Measurements from ENCODE around the gene PFN3.

DNA sequence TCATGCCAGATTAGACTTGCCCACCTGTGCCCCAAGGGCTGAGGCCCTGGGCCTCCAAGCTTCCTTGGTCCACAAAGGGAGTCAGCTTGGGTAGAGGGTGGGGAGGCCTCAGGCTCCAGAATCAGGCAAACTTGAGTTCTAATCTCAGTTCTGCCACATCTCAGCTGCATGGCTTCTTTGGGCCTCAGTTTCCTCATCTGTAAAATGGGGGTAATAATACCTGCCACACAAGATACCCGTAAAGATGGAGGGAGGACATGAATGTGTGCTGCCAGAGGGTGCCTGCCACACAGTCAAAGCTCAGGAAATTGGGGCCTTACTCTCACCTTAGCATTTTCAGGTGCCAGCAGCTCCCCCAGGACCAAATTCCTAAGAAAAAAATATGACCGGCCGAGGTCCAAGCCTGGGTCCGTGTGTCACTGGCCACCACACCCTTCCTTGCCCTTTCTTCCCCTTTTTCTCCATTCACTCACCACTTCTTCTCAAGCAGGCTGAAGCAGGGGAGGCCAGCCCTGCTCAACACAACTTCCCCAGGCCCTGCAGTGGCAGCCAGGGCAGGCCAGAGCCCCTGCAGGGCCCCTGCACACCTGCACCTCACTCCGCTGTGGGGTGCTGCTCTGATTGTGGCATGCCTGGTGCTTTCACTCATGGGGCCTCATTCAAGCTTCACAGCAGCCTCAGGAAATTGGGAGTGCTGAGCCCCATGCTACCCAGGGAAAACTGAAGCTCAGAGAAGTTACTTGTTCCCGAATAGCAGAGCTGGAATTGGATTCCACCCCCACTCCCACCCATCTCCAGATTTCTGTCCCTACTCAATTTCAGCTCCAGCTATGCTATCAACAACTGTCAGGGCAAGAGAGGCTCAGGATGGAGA is 38.8 kb downstream of the PFN3 start:
- TF ChIP-seq FOS (IDR thresholded peaks at IDR 0.05; ENCODE audit: low read depth, low read length) (no peak), RCOR1 (IDR thresholded peaks at IDR 0.05; ENCODE audit: insufficient replicate concordance, low read length) (no peak), SMC3 (IDR thresholded peaks at IDR 0.05; ENCODE audit: low read depth, low read length) (no peak), POLR2A (IDR thresholded peaks at IDR 0.05; ENCODE audit: low read depth, low read length) (no peak), RAD21 (IDR thresholded peaks at IDR 0.05; ENCODE audit: low read length) (no peak), MXI1 (IDR thresholded peaks at IDR 0.05; ENCODE audit: borderline replicate concordance, low read depth, low read length) (no peak)
- TF ChIP-seq, protein P1, sequence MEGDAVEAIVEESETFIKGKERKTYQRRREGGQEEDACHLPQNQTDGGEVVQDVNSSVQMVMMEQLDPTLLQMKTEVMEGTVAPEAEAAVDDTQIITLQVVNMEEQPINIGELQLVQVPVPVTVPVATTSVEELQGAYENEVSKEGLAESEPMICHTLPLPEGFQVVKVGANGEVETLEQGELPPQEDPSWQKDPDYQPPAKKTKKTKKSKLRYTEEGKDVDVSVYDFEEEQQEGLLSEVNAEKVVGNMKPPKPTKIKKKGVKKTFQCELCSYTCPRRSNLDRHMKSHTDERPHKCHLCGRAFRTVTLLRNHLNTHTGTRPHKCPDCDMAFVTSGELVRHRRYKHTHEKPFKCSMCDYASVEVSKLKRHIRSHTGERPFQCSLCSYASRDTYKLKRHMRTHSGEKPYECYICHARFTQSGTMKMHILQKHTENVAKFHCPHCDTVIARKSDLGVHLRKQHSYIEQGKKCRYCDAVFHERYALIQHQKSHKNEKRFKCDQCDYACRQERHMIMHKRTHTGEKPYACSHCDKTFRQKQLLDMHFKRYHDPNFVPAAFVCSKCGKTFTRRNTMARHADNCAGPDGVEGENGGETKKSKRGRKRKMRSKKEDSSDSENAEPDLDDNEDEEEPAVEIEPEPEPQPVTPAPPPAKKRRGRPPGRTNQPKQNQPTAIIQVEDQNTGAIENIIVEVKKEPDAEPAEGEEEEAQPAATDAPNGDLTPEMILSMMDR (conservative IDR thresholded peaks at IDR 0.05; ENCODE audit: low read depth, low read length): no peak
- TF ChIP-seq, protein P2, sequence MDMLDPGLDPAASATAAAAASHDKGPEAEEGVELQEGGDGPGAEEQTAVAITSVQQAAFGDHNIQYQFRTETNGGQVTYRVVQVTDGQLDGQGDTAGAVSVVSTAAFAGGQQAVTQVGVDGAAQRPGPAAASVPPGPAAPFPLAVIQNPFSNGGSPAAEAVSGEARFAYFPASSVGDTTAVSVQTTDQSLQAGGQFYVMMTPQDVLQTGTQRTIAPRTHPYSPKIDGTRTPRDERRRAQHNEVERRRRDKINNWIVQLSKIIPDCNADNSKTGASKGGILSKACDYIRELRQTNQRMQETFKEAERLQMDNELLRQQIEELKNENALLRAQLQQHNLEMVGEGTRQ (IDR thresholded peaks at IDR 0.05; ENCODE audit: low read depth, low read length): no peak

All from IMR-90 (cell line).